Activated naive CD4-positive, alpha-beta T cell treated with anti-CD3 and anti-CD28 coated beads, Interleukin-2, amount 50 U/mL, for 16 hours (primary cell): Measurements from ENCODE around the gene KRTAP5-2.
"Not testable (repeated sequence)": the region's sequence is repeated elsewhere in the genome, so short reads cannot be mapped to it uniquely, and the experiment has no call there.

Experiments
- DNase-seq: peaks from one replicate; pipeline ENCODE4 v3.0.0-alpha.2; 2020

Gene KRTAP5-2, protein sequence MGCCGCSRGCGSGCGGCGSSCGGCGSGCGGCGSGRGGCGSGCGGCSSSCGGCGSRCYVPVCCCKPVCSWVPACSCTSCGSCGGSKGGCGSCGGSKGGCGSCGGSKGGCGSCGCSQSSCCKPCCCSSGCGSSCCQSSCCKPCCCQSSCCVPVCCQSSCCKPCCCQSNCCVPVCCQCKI

DNA sequence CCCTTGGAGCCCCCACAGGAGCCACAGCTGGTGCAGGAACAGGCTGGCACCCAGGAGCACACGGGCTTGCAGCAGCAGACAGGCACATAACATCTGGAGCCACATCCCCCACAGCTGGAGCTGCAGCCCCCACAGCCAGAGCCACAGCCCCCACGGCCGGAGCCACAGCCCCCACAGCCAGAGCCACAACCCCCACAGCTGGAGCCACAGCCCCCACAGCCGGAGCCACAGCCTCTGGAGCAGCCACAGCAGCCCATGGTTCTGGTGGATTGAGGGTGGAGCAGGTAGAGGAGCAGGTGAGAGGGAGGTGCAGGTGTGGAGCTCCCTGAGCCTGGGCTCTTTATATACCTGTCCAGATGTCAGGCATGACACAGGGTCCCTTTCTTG is at the start of gene KRTAP5-2:
TSS of gene KRTAP5-2 (minus strand) at position 301 of the 387 bp plus-strand sequence. CDS start at position 257, 44 bp downstream.
- no peak for DNase-seq

- DNase-seq = not testable (repeated sequence)
These were observed 48.4 kb upstream of the KRTAP5-2 start for GRCh38 chr11:1646540-1646939.

DNA sequence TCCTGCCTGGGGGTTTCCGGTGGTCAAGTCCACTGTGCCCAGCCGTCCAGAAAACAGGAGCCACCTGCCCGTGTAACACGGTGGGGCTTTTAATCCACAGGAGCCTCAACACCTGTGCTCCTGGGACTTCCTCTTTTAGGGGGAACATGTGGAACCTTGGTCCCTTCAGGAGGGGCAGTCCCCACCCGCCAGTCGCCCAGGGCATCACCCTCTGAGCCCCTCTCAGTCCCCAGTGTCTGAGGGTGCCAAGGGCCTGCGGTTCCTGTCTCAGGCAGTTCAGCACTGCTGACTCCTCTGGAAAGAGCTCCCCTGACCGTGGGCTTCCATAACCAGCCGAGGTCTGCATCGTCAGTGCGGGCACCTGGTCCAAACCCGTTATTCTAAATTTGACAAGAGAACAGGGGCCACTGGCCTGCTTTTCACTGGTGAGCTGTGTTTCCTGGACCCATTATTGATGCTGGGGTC is 47.3 kb upstream of the KRTAP5-2 start:
- DNase-seq = no peak

DNA sequence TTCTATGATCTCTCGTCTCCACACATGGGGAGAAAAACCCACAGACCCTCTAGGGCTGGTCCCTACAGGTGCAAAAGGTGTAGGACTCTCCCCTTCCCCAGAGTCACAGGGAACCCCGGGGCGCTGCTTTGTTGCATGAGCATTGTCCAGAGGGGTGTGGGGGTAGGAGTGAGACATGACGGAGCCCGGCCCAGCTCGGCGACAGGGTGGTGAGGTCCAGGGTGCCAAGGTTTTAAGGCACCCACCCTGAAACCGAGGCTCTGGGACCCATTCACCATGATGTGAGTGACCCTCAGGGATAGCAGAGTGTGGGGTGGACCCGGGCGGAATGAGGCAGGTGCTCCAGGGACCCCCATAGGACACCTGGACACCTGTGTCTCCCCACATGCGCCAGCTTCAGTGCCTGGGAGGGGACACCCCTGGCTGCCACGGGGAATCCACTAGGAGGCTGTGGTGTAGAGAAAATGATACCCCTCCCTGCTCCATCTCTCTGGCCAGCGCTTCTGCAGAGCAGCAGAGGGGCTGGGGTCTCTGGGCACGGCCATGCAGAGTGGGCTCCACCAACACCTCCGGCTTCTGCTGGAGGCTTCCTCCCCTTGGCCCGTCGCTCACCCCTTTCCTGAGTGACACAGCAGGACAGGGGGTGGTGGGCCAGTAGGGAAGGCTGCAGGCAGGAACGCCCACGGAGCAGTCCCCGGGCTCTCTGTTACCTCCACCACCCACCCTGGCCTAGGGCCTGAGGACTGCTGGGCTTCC is 46.7 kb upstream of the KRTAP5-2 start:
- no peak for DNase-seq

DNA sequence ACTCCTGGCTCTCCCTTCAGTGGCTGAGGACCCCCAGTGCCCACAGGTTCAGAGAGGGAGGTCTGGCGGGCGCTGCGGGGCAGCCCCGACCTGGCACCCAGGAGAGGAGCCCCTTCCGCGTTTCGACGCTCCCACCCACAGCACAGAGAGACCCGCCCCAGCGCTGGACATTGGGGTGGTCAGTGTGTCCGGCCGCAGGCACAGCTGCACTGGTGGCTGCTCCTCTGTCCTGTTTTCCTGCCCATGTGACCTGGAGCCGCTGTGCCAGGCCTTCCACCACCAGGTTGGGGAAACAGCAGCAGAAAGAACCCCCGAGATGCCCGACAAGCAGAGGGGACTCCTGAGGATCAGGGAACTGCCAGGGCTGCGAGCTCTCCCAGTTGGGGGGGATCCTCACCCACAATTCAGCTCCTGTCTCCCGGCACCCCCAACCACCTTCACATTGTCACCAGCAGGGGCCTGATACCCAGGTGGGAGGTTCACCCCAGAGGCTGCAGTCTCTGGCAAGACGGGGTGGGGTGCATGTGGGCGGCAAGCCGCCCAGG is 45.1 kb upstream of the KRTAP5-2 start:
- DNase-seq = no peak

GRCh38 chr11:1642288-1643145 is 44.4 kb upstream of the KRTAP5-2 start:
- DNase-seq = no peak

- DNase-seq = no peak
These were observed 43.0 kb upstream of the KRTAP5-2 start for GRCh38 chr11:1641096-1641495.

DNA sequence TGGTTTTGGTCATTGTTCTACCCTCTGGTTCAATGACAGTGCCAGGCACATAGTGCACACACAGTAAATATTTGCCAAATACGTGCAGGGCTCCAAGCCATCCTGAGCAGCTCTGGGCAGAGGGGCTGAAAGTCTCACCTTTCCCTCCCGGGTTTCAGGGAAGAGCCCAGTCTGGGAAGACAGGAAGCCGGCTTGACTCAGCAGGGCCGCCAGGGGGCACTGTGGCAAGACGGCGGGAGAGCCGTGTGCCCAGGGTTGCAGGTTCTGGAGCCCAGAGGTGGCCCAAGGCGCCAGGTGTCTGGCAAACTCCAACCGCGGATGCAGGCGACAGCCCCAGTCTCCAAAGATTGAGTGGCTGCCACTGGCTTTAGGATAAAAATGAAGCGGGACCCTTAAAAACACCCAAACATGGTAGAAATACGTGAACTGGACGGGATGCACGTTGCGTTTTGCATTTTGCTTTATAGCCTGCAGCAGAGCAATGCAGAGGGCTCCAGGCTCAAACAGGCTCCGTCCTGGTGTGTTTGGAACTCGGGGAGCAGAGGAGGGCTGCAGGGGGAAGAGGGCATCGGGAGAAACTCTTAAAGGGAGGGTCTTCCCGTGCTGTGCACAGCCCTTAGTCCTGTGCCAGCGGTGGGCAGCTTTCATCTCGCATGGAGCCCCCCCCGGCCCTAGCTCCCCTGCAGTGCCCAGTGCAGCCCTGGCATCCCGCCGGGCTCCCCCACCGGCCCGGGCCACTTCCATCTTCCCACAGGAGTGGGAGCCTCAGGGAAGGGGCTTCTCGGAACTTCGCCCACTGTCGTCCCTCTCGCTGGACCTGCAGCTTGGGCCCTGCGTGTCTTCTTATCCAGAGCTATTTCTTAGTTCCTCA is 42.2 kb upstream of the KRTAP5-2 start:
- DNase-seq = no peak

GRCh38 chr11:1639666-1640065 is 41.6 kb upstream of the KRTAP5-2 start:
- no peak for DNase-seq

- DNase-seq = no peak
These were observed 41.1 kb upstream of the KRTAP5-2 start for GRCh38 chr11:1639102-1639620.

DNA sequence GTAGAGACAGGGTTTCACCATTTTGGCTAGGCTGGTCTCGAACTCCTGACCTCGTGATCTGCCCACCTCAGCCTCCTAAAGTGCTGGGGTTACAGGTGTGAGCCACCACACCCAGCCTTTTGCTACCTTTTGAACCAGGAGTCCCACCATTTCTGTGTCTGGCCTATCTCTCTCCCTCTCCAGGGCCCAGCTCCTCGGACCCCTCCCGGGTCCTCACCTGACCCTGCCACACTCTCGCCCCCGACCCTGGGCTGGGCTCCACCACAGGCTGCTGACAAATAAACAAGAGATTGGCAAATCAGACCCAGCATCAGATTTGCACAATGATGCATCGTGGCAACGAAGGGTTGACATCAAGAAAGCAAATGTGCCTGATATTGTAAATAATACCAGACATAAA is 40.2 kb upstream of the KRTAP5-2 start:
- DNase-seq = no peak

GRCh38 chr11:1637628-1638027 is 39.5 kb upstream of the KRTAP5-2 start:
- no peak for DNase-seq

DNA sequence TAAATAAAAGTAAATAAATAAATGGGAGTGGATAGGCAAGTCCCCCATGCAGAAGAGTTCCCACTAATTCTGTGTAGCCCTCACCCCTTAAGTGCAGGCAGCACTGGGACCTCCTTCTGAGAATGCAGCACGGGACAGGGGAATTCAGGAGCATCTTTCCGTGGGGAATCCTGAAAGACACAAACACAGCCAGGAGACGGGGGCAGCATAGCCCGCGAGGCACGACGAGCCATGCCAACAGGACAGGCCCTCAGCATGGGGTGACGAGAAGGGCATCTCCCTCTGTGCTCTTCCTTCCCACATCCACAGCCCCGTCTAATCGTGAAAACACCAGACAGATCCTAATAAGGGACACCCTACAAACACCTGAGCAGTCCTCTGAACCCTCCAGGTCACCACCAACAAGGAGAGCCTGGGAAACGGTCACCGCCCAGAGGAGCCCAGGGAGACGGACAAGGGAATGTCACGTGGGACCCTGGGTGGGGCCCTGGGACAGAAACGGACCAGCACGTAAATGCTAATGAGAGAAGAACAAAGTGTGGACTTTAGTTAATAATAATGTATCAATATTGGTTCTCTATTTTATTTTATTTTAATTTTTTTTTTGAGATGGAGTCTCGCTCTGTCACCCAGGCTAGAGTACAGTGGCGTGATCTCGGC is 38.3 kb upstream of the KRTAP5-2 start:
- no peak for DNase-seq

GRCh38 chr11:1633864-1634263 is 35.8 kb upstream of the KRTAP5-2 start:
- no peak for DNase-seq

GRCh38 chr11:1632053-1632714 is 34.1 kb upstream of the KRTAP5-2 start:
- no peak for DNase-seq

- no peak for DNase-seq
These were observed 33.0 kb upstream of the KRTAP5-2 start for GRCh38 chr11:1631066-1631568.

- no peak for DNase-seq
These were observed 32.2 kb upstream of the KRTAP5-2 start for GRCh38 chr11:1630271-1630670.

- DNase-seq = no peak
These were observed 31.5 kb upstream of the KRTAP5-2 start, which contains the start of gene KRTAP5-5 for GRCh38 chr11:1629326-1630185. Gene KRTAP5-5 (plus strand): TSS chr11:1629775. CDS start chr11:1629841, 66 bp downstream.

DNA sequence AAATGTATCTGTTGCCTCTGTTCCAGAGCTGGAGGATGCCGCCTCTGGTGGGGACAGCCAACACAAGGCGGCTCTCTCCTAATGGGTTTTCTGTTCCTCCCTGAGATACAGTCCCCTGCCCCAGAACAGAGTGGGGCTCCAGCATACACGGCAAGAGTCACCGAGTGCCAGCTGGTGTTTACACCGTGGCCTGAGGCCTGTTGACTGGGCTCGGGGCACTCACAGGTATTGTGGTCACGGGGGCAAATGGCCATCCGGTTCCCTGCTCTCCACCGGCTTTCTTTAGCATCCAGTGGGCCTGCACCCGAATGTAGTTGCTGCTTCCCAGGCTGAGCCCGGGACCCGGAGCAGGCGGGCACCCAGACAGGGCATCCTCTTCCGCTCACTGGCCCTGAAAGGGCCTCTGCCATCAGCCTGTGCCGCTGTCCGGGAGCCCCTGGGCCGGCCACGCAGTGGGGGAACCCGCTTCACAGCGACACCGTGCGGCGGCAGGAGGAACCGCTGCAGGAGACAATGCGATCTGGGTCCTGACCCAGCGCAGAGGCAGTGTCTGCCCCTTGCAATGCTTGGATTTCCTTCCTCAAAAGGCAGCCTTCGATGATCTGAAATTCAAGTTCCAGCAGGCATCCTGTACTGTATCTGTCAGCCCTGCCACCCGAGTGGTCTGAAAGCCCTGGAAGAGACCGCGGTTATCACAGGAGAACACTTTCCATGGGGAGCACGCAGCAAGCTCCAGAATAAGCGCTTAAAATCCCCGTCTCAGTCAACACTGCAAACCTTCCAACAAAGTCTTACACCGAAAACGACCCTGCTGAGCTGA is 30.6 kb upstream of the KRTAP5-2 start:
- peak; percentile 61 for DNase-seq
